ENCODE measurements around the gene NCOA7.
"Not testable (repeated sequence)": the region's sequence is repeated elsewhere in the genome, so short reads cannot be mapped to it uniquely, and the experiment has no call there.

Gene NCOA7

GRCh38 chr6:125922322-125922860 lies 131.6 kb downstream of the NCOA7 start:
- DNase-seq (ENCODE audit: insufficient read length) = no peak
- no peak for FAIRE-seq

GRCh38 chr6:125923366-125923877 lies 132.7 kb downstream of the NCOA7 start:
- FAIRE-seq (no peak), DNase-seq (ENCODE audit: insufficient read length) (no peak)
- TF ChIP-seq TAF1 (IDR thresholded peaks at IDR 0.05; ENCODE audit: borderline replicate concordance, low read depth, low read length) = no peak
- TF ChIP-seq POLR2AphosphoS5 (IDR thresholded peaks at IDR 0.05; ENCODE audit: low read depth, low read length) = no peak
- no peak for TF ChIP-seq POLR2A (IDR thresholded peaks at IDR 0.05; ENCODE audit: low read depth, low read length)

More at GRCh38 chr6:125922322-125922860, 131.6 kb downstream of the NCOA7 start:
- no peak for TF ChIP-seq TAF1 (IDR thresholded peaks at IDR 0.05; ENCODE audit: borderline replicate concordance, low read depth, low read length)
- TF ChIP-seq POLR2A (IDR thresholded peaks at IDR 0.05; ENCODE audit: low read depth, low read length) = no peak; the same call in 1 of the 2 replicates
- no peak; the same call in 1 of the 2 replicates for TF ChIP-seq POLR2AphosphoS5 (IDR thresholded peaks at IDR 0.05; ENCODE audit: low read depth, low read length)

GRCh38 chr6:125924169-125924568 lies 133.4 kb downstream of the NCOA7 start:
- no peak for TF ChIP-seq POLR2A (IDR thresholded peaks at IDR 0.05; ENCODE audit: low read depth, low read length)
- no peak for TF ChIP-seq TAF1 (IDR thresholded peaks at IDR 0.05; ENCODE audit: borderline replicate concordance, low read depth, low read length)
- TF ChIP-seq POLR2AphosphoS5 (IDR thresholded peaks at IDR 0.05; ENCODE audit: low read depth, low read length) = no peak
- FAIRE-seq = peak; percentile 38
- DNase-seq (ENCODE audit: insufficient read length) = no peak

GRCh38 chr6:125924697-125925358 lies 134.1 kb downstream of the NCOA7 start:
- TF ChIP-seq TAF1 (IDR thresholded peaks at IDR 0.05; ENCODE audit: borderline replicate concordance, low read depth, low read length) (no peak), POLR2A (IDR thresholded peaks at IDR 0.05; ENCODE audit: low read depth, low read length) (no peak; the same call in 1 of the 2 replicates), POLR2AphosphoS5 (IDR thresholded peaks at IDR 0.05; ENCODE audit: low read depth, low read length) (0 out of 2 replicates have a peak, but pooled peaks have one; percentile 34)
- FAIRE-seq = no peak
- DNase-seq (ENCODE audit: insufficient read length) = no peak

- FAIRE-seq (no peak), DNase-seq (ENCODE audit: insufficient read length) (no peak)
- TF ChIP-seq POLR2A (IDR thresholded peaks at IDR 0.05; ENCODE audit: low read depth, low read length) (no peak), TAF1 (IDR thresholded peaks at IDR 0.05; ENCODE audit: borderline replicate concordance, low read depth, low read length) (no peak), POLR2AphosphoS5 (IDR thresholded peaks at IDR 0.05; ENCODE audit: low read depth, low read length) (no peak)
These were observed 136.0 kb downstream of the NCOA7 start for GRCh38 chr6:125926711-125927110.

- no peak for FAIRE-seq
- DNase-seq (ENCODE audit: insufficient read length) = no peak
- TF ChIP-seq POLR2AphosphoS5 (IDR thresholded peaks at IDR 0.05; ENCODE audit: low read depth, low read length) (no peak), TAF1 (IDR thresholded peaks at IDR 0.05; ENCODE audit: borderline replicate concordance, low read depth, low read length) (no peak), POLR2A (IDR thresholded peaks at IDR 0.05; ENCODE audit: low read depth, low read length) (no peak)
These were observed 137.0 kb downstream of the NCOA7 start for GRCh38 chr6:125927761-125928160.

- no peak for TF ChIP-seq TAF1 (IDR thresholded peaks at IDR 0.05; ENCODE audit: borderline replicate concordance, low read depth, low read length)
- TF ChIP-seq POLR2A (IDR thresholded peaks at IDR 0.05; ENCODE audit: low read depth, low read length) = no peak
- no peak for TF ChIP-seq POLR2AphosphoS5 (IDR thresholded peaks at IDR 0.05; ENCODE audit: low read depth, low read length)
- no peak for DNase-seq (ENCODE audit: insufficient read length)
- FAIRE-seq = no peak
These were observed 140.1 kb downstream of the NCOA7 start for GRCh38 chr6:125930765-125931418.

- TF ChIP-seq TAF1 (IDR thresholded peaks at IDR 0.05; ENCODE audit: borderline replicate concordance, low read depth, low read length) (no peak), POLR2A (IDR thresholded peaks at IDR 0.05; ENCODE audit: low read depth, low read length) (no peak), POLR2AphosphoS5 (IDR thresholded peaks at IDR 0.05; ENCODE audit: low read depth, low read length) (no peak)
- FAIRE-seq = no peak
These were observed 141.1 kb downstream of the NCOA7 start for GRCh38 chr6:125931733-125932450.

GRCh38 chr6:125932451-125932795 lies 141.7 kb downstream of the NCOA7 start:
- FAIRE-seq = no peak
- DNase-seq (ENCODE audit: insufficient read length) = no peak
- TF ChIP-seq TAF1 (IDR thresholded peaks at IDR 0.05; ENCODE audit: borderline replicate concordance, low read depth, low read length) (no peak), POLR2A (IDR thresholded peaks at IDR 0.05; ENCODE audit: low read depth, low read length) (no peak), POLR2AphosphoS5 (IDR thresholded peaks at IDR 0.05; ENCODE audit: low read depth, low read length) (no peak)

More at GRCh38 chr6:125931733-125932450, 141.1 kb downstream of the NCOA7 start:
- no peak for DNase-seq (ENCODE audit: insufficient read length)

- FAIRE-seq = not testable (repeated sequence)
These were observed 144.8 kb downstream of the NCOA7 start for GRCh38 chr6:125935520-125935919.

GRCh38 chr6:125939026-125939425 lies 148.3 kb downstream of the NCOA7 start:
- DNase-seq (ENCODE audit: insufficient read length) (no peak), FAIRE-seq (no peak)
- TF ChIP-seq TAF1 (IDR thresholded peaks at IDR 0.05; ENCODE audit: borderline replicate concordance, low read depth, low read length) (no peak), POLR2A (IDR thresholded peaks at IDR 0.05; ENCODE audit: low read depth, low read length) (no peak), POLR2AphosphoS5 (IDR thresholded peaks at IDR 0.05; ENCODE audit: low read depth, low read length) (no peak)

More at GRCh38 chr6:125935520-125935919, 144.8 kb downstream of the NCOA7 start:
- DNase-seq (ENCODE audit: insufficient read length) = not testable (repeated sequence)

All from GM12892 (cell line).